ENCODE measurements around the gene CCNY.

DNA sequence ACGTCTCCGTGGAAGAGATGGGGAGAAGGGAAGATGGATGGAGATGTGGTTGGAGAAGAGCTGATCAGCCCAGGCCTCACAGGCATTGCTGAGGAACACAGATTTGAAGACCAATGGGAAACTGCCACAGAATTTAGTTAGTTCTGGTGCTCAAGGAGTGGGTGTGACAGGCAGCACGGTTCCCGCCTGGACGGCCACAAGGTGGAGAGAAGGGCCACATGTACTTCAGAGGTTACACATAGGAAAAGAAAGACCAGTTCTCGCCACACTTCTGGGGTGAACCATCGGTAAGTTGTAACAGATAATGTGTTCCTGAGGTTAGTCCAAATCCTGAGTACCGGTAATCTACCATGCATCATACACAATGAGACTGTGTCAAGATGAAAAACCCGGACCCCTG, 239.3 kb downstream of the CCNY start:
- TF ChIP-seq ZNF274 (IDR thresholded peaks at IDR 0.05; ENCODE audit: low read depth, low read length) (no peak), SUZ12 (IDR thresholded peaks at IDR 0.05; ENCODE audit: extremely low read depth, insufficient read depth, insufficient read length) (no peak)
